ENCODE measurements around the gene SERPINB1. TPM values are rescaled to one million over a fixed set of nuclear protein-coding genes. Genes with fewer than 3 reads are reported as not detected.

Gene SERPINB1
- total RNA-seq, 1 experiment from 2014 or later: 82.3 TPM

DNA sequence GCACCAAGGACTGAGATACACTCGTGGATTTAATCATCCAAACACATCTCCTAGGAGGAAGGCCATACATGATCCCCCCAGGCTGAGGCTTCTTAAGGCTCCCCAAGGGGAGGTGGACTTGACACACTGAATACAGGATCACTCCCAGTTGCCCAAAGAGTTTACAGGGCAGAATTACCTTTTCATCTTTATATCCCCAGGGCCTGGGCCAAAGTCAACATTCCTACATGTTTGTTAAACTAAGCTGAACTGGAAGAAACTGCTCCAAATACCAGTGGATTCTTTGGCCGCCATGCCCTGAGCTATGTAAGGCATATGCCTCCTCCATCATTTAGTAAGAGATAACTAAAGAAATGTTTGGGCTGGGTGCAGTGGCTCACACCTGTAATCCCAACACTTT is 22.2 kb upstream of the SERPINB1 start:
- H3K4me1 ChIP-seq (replicated peaks; ENCODE audit: insufficient read depth): no peaks in the 10 kb centered on the region
- no peak overlapping the region for H2AFZ ChIP-seq
- no peaks in the 10 kb centered on the region for H3K79me2 ChIP-seq (ENCODE audit: low read depth)
- no peak for DNase-seq
- H3K9me2 ChIP-seq (ENCODE audit: insufficient read depth): no peaks in the 10 kb centered on the region
- H3K27ac ChIP-seq: no peak overlapping the region
- no peak overlapping the region for H3K4me3 ChIP-seq
- no peak overlapping the region for H3K4me2 ChIP-seq
- H3K9me3 ChIP-seq (ENCODE audit: insufficient read depth, low read depth): no peaks in the 10 kb centered on the region
- H3K36me3 ChIP-seq (ENCODE audit: low read depth): no peaks in the 10 kb centered on the region
- no peaks in the 10 kb centered on the region for H4K20me1 ChIP-seq (ENCODE audit: insufficient read depth)
- no peaks in the 10 kb centered on the region for H3F3A ChIP-seq (ENCODE audit: insufficient read depth, low read depth)
- H3K27me3 ChIP-seq (ENCODE audit: insufficient read depth, low read depth): no peaks in the 10 kb centered on the region
- ChIA-PET CTCF (no interaction called here), POLR2A (ENCODE audit: unreplicated experiment) (no interaction called here)
- BruUV-seq (replicated peaks): no TSS peak
- intact Hi-C loops (cut with micrococcal nuclease; ENCODE audit: unreplicated experiment): no loop called here
- no peak for TF ChIP-seq EZH2 (IDR thresholded peaks at IDR 0.05; ENCODE audit: low read depth)
- TF ChIP-seq, protein P1, sequence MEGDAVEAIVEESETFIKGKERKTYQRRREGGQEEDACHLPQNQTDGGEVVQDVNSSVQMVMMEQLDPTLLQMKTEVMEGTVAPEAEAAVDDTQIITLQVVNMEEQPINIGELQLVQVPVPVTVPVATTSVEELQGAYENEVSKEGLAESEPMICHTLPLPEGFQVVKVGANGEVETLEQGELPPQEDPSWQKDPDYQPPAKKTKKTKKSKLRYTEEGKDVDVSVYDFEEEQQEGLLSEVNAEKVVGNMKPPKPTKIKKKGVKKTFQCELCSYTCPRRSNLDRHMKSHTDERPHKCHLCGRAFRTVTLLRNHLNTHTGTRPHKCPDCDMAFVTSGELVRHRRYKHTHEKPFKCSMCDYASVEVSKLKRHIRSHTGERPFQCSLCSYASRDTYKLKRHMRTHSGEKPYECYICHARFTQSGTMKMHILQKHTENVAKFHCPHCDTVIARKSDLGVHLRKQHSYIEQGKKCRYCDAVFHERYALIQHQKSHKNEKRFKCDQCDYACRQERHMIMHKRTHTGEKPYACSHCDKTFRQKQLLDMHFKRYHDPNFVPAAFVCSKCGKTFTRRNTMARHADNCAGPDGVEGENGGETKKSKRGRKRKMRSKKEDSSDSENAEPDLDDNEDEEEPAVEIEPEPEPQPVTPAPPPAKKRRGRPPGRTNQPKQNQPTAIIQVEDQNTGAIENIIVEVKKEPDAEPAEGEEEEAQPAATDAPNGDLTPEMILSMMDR (conservative IDR thresholded peaks at IDR 0.05): no peak

DNA sequence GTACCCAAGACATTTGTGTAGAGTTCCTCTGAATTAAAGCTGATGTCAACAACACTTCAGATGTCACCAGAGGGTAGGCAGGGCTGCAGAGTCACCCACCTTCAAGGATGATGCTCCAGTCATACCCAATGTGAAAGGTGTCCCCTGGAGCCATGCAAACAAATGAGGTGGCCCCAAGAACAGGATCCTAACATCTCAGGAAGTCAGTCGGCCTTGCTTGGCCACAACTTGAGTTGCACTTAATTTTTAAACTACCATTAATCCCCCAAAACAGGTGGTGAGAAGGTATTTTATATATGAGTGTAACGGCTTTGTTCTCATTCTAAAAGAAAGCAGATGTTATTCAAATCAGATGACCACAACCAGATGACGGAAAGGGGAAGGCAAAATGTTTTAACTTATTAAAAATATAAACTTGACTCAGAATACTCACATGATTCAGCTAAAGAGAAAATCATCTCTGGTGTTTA is 21.1 kb upstream of the SERPINB1 start:
- no peaks in the 10 kb centered on the region for H3K9me2 ChIP-seq (ENCODE audit: insufficient read depth)
- H3K79me2 ChIP-seq (ENCODE audit: low read depth): no peaks in the 10 kb centered on the region
- no peaks in the 10 kb centered on the region for H3K4me1 ChIP-seq (replicated peaks; ENCODE audit: insufficient read depth)
- ChIA-PET CTCF (no interaction called here), POLR2A (ENCODE audit: unreplicated experiment) (no interaction called here)
- H3K27me3 ChIP-seq (ENCODE audit: insufficient read depth, low read depth): no peaks in the 10 kb centered on the region
- H3F3A ChIP-seq (ENCODE audit: insufficient read depth, low read depth): no peaks in the 10 kb centered on the region
- H3K4me3 ChIP-seq: no peak overlapping the region
- no peaks in the 10 kb centered on the region for H3K36me3 ChIP-seq (ENCODE audit: low read depth)
- no peak overlapping the region for H3K27ac ChIP-seq
- intact Hi-C loops (cut with micrococcal nuclease; ENCODE audit: unreplicated experiment): no loop called here
- H3K9me3 ChIP-seq (ENCODE audit: insufficient read depth, low read depth): no peaks in the 10 kb centered on the region
- no TSS peak for BruUV-seq (replicated peaks)
- no peaks in the 10 kb centered on the region for H4K20me1 ChIP-seq (ENCODE audit: insufficient read depth)
- TF ChIP-seq, protein P1 (conservative IDR thresholded peaks at IDR 0.05): no peak
- no peak for TF ChIP-seq EZH2 (IDR thresholded peaks at IDR 0.05; ENCODE audit: low read depth)
- no peak overlapping the region for H2AFZ ChIP-seq
- no peak for DNase-seq
- H3K4me2 ChIP-seq: no peak overlapping the region

DNA sequence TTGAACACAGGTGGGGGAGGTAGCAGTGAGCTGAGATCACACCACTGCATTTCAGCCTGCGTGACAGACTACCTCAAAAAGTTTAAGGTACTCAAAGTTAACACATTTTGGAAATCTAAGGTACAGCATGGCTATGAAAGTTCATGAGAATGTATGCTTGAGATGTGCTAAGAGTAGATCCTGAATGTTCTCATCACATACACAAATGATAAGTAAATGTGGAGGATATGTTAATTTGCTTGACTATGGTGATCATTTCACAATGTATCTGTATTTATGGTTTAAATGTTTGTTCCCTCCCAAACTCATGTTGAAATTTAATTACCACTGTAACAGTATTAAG is 20.1 kb upstream of the SERPINB1 start:
- Histone ChIP-seq H4K20me1 (ENCODE audit: insufficient read depth) (no peaks in the 10 kb centered on the region), H3K27me3 (ENCODE audit: insufficient read depth, low read depth) (no peaks in the 10 kb centered on the region), H3K4me2 (no peak overlapping the region), H3K4me1 (replicated peaks; ENCODE audit: insufficient read depth) (no peaks in the 10 kb centered on the region), H3K9me2 (ENCODE audit: insufficient read depth) (no peaks in the 10 kb centered on the region), H3K36me3 (ENCODE audit: low read depth) (no peaks in the 10 kb centered on the region), H2AFZ (no peak overlapping the region), H3F3A (ENCODE audit: insufficient read depth, low read depth) (no peaks in the 10 kb centered on the region), H3K79me2 (ENCODE audit: low read depth) (no peaks in the 10 kb centered on the region), H3K4me3 (no peak overlapping the region), H3K27ac (no peak overlapping the region), H3K9me3 (ENCODE audit: insufficient read depth, low read depth) (no peaks in the 10 kb centered on the region)
- DNase-seq: no peak
- TF ChIP-seq EZH2 (IDR thresholded peaks at IDR 0.05; ENCODE audit: low read depth): no peak
- TF ChIP-seq, protein P1 (conservative IDR thresholded peaks at IDR 0.05): no peak
- ChIA-PET POLR2A (ENCODE audit: unreplicated experiment) (no interaction called here), CTCF (interaction anchor here (0.6 kb wide), 1 partner anchor 62 kb away, joined by 11 read pairs; no protein-coding TSS in a partner anchor)
- BruUV-seq (replicated peaks): no TSS peak
- intact Hi-C loops (cut with micrococcal nuclease; ENCODE audit: unreplicated experiment): no loop called here
